Measurements from ENCODE around the gene ISG20L2. TPM values are rescaled to one million over a fixed set of nuclear protein-coding genes. Genes with fewer than 3 reads are reported as not detected.

Gene ISG20L2
- total RNA-seq, 4 donors from 2014 or later = 13.6 to 34.9 (median 18.2) TPM

DNA sequence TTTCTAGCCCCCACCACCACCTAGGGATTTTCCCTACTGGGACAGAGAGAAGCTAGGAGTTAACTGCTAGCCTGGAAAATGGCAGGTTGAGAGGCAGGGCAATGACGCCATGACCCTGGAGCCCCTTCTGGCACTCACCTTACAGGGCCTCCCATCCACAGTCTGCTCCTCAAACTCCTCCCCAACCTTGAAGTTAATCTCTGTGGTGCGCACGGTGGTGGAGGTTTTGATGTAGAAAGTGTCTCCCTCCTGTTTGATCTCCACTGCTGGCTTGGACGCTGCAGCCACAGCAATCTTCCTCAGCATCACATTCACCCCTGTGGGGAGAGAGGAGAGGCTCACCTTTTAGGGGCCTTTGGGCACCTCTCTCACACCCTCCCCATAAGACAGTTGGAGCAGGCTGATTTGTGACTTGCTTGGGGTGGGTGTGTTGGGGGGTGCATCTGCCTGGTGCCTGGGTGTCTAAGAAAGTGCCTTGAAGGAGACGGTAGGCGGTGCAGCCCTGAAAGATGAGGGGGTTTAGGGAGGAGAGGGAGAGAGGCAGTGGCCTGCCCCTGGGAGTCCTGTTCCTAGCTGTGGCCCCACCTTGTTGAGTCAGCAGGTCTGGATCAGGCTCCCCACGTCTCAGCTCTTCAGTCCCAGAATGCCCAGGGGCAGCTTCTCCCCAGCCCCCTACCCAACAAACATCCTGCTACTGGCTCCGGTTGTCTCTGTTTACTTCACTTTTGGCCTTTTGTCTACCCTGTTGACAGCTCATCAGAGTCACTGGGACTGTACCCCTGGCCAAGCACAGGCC, 27.6 kb downstream of the ISG20L2 start:
- intact Hi-C loops (cut with DNase I) = no loop called here

DNA sequence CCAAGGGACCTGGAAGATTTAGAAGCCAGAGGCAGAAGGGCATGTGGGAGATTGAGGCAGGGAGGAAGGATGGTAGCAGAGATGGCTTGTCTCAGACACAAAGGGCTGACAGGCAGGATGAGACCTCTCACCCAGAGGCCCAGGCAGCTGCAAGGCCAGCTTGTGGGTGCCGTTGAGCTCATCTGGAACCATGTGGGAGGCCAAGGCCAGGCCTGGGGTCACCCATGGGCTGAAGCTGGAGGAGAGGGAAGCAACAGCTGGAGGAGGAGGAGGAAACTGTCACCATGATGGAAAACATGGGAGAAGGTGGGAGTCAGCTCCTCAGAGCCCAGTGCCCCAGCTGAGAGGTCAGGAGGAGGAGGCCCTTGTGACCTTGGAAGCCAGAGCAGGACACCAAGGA, 29.6 kb downstream of the ISG20L2 start:
- no peak for TF ChIP-seq POLR2A (IDR thresholded peaks at IDR 0.05)
- TF ChIP-seq, protein P1, sequence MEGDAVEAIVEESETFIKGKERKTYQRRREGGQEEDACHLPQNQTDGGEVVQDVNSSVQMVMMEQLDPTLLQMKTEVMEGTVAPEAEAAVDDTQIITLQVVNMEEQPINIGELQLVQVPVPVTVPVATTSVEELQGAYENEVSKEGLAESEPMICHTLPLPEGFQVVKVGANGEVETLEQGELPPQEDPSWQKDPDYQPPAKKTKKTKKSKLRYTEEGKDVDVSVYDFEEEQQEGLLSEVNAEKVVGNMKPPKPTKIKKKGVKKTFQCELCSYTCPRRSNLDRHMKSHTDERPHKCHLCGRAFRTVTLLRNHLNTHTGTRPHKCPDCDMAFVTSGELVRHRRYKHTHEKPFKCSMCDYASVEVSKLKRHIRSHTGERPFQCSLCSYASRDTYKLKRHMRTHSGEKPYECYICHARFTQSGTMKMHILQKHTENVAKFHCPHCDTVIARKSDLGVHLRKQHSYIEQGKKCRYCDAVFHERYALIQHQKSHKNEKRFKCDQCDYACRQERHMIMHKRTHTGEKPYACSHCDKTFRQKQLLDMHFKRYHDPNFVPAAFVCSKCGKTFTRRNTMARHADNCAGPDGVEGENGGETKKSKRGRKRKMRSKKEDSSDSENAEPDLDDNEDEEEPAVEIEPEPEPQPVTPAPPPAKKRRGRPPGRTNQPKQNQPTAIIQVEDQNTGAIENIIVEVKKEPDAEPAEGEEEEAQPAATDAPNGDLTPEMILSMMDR (IDR thresholded peaks at IDR 0.05) = no peak
- no peak overlapping the region for H3K27ac ChIP-seq
- no peak overlapping the region for H3K4me3 ChIP-seq (replicated peaks in 1 of 3)
- peaks cover 24 to 31% of the 10 kb centered on the region in 2 donors for H3K4me1 ChIP-seq
- H3K27me3 ChIP-seq = no peaks in the 10 kb centered on the region
- DNase-seq = no peak
- WGBS, 2 donors = 64 to 77% methylated on average over 1 of the region's 1 CpG
- H3K36me3 ChIP-seq = no peaks in the 10 kb centered on the region
- intact Hi-C loops (cut with DNase I) = no loop called here
- H3K9me3 ChIP-seq = no peaks in the 10 kb centered on the region

More for the DNA sequence above, 27.6 kb downstream of the ISG20L2 start:
- TF ChIP-seq, protein P1 (IDR thresholded peaks at IDR 0.05) = no peak
- no peak for TF ChIP-seq POLR2A (IDR thresholded peaks at IDR 0.05)
- H3K4me3 ChIP-seq (replicated peaks in 1 of 3) = no peak overlapping the region
- peaks cover 43 to 48% of the 10 kb centered on the region in 2 donors for H3K4me1 ChIP-seq
- 83% methylated on average over 8 of the region's 8 CpGs for WGBS, 2 donors
- H3K27me3 ChIP-seq = no peaks in the 10 kb centered on the region
- DNase-seq = no peak
- no peaks in the 10 kb centered on the region for H3K9me3 ChIP-seq
- no peaks in the 10 kb centered on the region for H3K36me3 ChIP-seq
- H3K27ac ChIP-seq = no peak overlapping the region

DNA sequence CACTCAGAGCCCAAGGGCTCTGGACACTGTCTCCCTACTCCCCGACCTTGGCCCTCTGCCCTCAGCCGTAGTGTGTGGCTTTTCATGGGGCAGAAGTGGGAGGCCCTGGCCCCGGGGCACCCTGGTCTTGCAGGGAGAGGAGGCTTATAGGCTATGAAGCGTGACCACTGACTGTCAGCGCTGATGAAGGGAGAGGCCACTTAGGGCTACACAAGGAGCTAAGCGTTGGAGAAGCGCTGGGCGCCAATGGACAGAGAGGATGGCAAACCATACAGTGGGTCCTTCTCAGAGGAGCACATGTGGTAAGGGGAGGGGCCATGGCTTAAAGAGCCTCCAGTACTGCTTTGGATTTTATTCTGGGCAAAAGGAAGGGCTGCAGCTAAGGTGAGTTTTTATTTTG, 31.1 kb downstream of the ISG20L2 start:
- H3K36me3 ChIP-seq = no peaks in the 10 kb centered on the region
- intact Hi-C loops (cut with DNase I) = no loop called here
- 40 to 44% methylated on average over 8 of the region's 8 CpGs for WGBS, 2 donors

DNA sequence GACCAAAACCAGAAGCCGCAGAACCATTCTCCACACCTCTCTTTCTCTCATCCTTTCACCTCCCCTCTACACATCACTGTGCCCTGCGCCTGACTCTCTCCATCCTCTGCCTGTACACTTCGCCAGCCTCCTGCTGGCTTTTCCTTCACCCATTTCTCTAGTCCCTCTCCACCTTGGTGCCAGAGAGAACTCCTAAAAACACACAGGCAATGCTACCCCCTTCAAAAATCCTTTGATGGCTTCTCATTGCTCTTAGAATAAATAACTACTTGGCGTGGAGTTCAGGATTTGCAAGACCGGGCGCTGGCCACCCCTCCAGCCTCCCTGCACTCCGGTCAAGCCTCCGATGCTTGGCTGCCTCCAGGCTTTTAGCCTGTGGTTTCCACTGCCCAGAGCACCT, 31.8 kb downstream of the ISG20L2 start:
- WGBS, 2 donors = 52 to 67% methylated on average over 8 of the region's 8 CpGs
- no peaks in the 10 kb centered on the region for H3K9me3 ChIP-seq
- no peak for TF ChIP-seq POLR2A (IDR thresholded peaks at IDR 0.05)
- TF ChIP-seq, protein P1 (IDR thresholded peaks at IDR 0.05) = no peak
- intact Hi-C loops (cut with DNase I) = no loop called here
- H3K36me3 ChIP-seq = no peaks in the 10 kb centered on the region
- no peak overlapping the region for H3K4me3 ChIP-seq (replicated peaks in 1 of 3)
- H3K27ac ChIP-seq = peak overlapping the region in 1 of 3 donors; percentile 39
- DNase-seq = peak; percentile 41 to 47
- peaks cover 34 to 43% of the 10 kb centered on the region in 2 donors for H3K4me1 ChIP-seq
- H3K27me3 ChIP-seq = no peaks in the 10 kb centered on the region

More for the DNA sequence above, 31.1 kb downstream of the ISG20L2 start:
- Histone ChIP-seq H3K9me3 (no peaks in the 10 kb centered on the region), H3K27ac (peak overlapping the region in 2 of 3 donors; percentile 39 to 40), H3K4me1 (peaks cover 26 to 36% of the 10 kb centered on the region in 2 donors), H3K4me3 (replicated peaks in 1 of 3) (no peak overlapping the region), H3K27me3 (no peaks in the 10 kb centered on the region)
- DNase-seq = peak; percentile 52 to 76
- TF ChIP-seq, protein P1 (IDR thresholded peaks at IDR 0.05) = no peak
- TF ChIP-seq POLR2A (IDR thresholded peaks at IDR 0.05) = no peak

DNA sequence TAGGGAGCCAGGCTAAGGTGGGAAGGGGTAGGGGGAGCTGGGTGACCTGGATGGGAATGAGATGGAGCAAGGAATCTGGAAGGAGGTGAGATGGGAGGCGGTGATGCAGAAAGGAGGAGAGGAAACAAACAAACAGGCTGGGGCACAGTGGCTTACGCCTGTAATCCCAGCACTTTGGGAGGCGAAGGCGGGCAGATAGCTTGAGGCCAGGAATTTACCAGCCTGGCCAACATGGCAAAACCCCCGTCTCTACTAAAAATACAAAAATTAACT, 33.9 kb downstream of the ISG20L2 start:
- no peak overlapping the region for H3K4me3 ChIP-seq (replicated peaks in 1 of 3)
- no peaks in the 10 kb centered on the region for H3K9me3 ChIP-seq
- peaks cover 50 to 63% of the 10 kb centered on the region in 2 donors for H3K4me1 ChIP-seq
- TF ChIP-seq, protein P1 (IDR thresholded peaks at IDR 0.05) = no peak
- TF ChIP-seq POLR2A (IDR thresholded peaks at IDR 0.05) = no peak
- 82 to 95% methylated on average over 5 of the region's 5 CpGs for WGBS, 2 donors
- no peaks in the 10 kb centered on the region for H3K36me3 ChIP-seq
- intact Hi-C loops (cut with DNase I) = no loop called here
- H3K27ac ChIP-seq = peak overlapping the region in 2 of 3 donors; percentile 13 to 82
- DNase-seq = no peak
- no peaks in the 10 kb centered on the region for H3K27me3 ChIP-seq
